Smooth muscle cell (in vitro differentiated cells): ENCODE measurements around the gene FBXW4. TPM values are rescaled to one million over a fixed set of nuclear protein-coding genes. Genes with fewer than 3 reads are reported as not detected.

ENCODE experiments used
- DNase-seq: peaks from one replicate; lab custom pipeline; 2025; ENCODE audit not compliant: unreplicated experiment; lab: John Stamatoyannopoulos, UW
- H2AFZ ChIP-seq: fragments of 200-600 bp; sonication (generic); 2 replicates; pipeline ENCODE4 v1.6.0; 2016; ENCODE audit warnings: antibody characterized with exemption, low read depth, mild to moderate bottlenecking
- H3F3A ChIP-seq: fragments of 200-600 bp; sonication (generic); 2 replicates; pipeline ENCODE4 v1.6.0; 2017; ENCODE audit warnings: antibody characterized with exemption, low read depth
- H3K27ac ChIP-seq: fragments of 200-600 bp; sonication (generic); 2 replicates; pipeline ENCODE4 v1.5.1; 2016; ENCODE audit warnings: low read depth, mild to moderate bottlenecking
- H3K27me3 ChIP-seq: fragments of 200-600 bp; sonication (generic); 2 replicates; pipeline ENCODE4 v1.6.1; 2016; ENCODE audit warnings: low read depth, mild to moderate bottlenecking
- H3K36me3 ChIP-seq: fragments of 200-600 bp; sonication (generic); 2 replicates; pipeline ENCODE4 v1.5.1; 2016; ENCODE audit warnings: low read depth
- H3K4me1 ChIP-seq: fragments of 200-600 bp; sonication (generic); 2 replicates; pipeline ENCODE4 v1.5.1; 2016; ENCODE audit warnings: low read depth
- H3K4me2 ChIP-seq: fragments of 200-600 bp; sonication (generic); 2 replicates; pipeline ENCODE4 v1.6.0; 2016; ENCODE audit warnings: mild to moderate bottlenecking
- H3K4me3 ChIP-seq: fragments of 200-600 bp; sonication (generic); 2 replicates; pipeline ENCODE4 v1.5.1; 2016; ENCODE audit warnings: mild to moderate bottlenecking
- H3K79me2 ChIP-seq: fragments of 200-600 bp; sonication (generic); 2 replicates; pipeline ENCODE4 v1.6.0; 2016; ENCODE audit warnings: low read depth, mild to moderate bottlenecking
- H3K9ac ChIP-seq: fragments of 200-600 bp; sonication (generic); 2 replicates; pipeline ENCODE4 v1.6.0; 2016; ENCODE audit warnings: low read depth
- H3K9me3 ChIP-seq: fragments of 200-600 bp; sonication (generic); replicated peaks from 2 replicates; pipeline ENCODE4 v1.5.1; 2016; ENCODE audit warnings: low read depth
- H4K20me1 ChIP-seq: fragments of 200-600 bp; sonication (generic); 2 replicates; pipeline ENCODE4 v1.6.0; 2016; ENCODE audit warnings: low read depth
- WGBS: methylation state at CpG from one replicate; pipeline ENCODE4 v1.1.7; 2016; ENCODE audit warnings: low lambda C conversion rate; 5-methylcytosine and 5-hydroxymethylcytosine counted together
- polyA plus RNA-seq: library from polyadenylated mRNA; unstranded; fragments of >200 nt; fragmentation: Nextera tagmentation; extraction: Ambion mirVana; gene quantifications from 2 replicates; pipeline ENCODE4 v1.2.1, GENCODE V29; 2016
- total RNA-seq: library from RNA; depleted of rRNA; stranded (reverse); fragments of >200 nt; gene quantifications from 2 replicates; pipeline ENCODE4 v1.2.3, GENCODE V29; 2014
- TF ChIP-seq, protein P1 (sequence below): fragments of 200-600 bp; sonication (generic); IDR thresholded peaks from 2 replicates; pipeline ENCODE4 v1.5.1; 2017; ENCODE audit warnings: borderline replicate concordance, mild to moderate bottlenecking, antibody characterized with exemption; ENCODE audit not compliant: insufficient read depth, poor library complexity, severe bottlenecking

FBXW4 gene
- total and polyA plus RNA-seq, 2 experiments from 2014 or later: 7.2 to 12.1 TPM

DNA sequence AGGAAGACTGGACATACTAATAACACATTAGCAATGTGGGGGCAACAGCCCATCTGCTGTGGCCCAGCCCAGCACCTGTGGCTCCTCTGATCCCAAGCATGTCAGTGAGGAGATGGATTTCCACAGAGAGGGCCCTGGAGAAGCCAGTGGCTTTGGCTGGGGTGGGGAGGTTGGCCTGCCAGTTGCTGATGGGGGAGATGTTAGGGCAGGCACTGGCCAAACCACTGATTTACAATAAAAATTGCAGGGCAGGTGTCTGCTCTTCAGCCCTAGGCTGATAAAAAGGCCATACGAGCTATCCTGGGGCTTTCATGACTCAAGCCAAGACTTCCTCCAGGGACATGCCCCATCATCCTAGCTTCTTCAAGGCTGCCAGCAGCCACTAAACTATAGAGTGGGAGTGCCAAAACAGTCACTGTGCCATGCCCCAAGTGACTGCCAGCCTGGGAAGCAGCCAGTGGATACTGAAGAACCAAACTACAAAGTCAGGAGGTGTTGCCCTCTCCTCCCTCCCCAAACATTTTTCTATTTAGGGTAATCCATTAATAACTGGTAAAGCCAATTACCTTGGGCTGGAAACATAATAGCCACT is 69.1 kb downstream of the FBXW4 start:
- no peak overlapping the region for H3K27ac ChIP-seq
- H3K79me2 ChIP-seq: no peaks in the 10 kb centered on the region
- no peak overlapping the region for H3K9ac ChIP-seq
- H2AFZ ChIP-seq: no peak overlapping the region
- H3K9me3 ChIP-seq: no peaks in the 10 kb centered on the region
- no peak overlapping the region for H3K4me3 ChIP-seq
- H3F3A ChIP-seq: no peaks in the 10 kb centered on the region
- H3K4me1 ChIP-seq: peaks cover 8% of the 10 kb centered on the region
- TF ChIP-seq, protein P1, sequence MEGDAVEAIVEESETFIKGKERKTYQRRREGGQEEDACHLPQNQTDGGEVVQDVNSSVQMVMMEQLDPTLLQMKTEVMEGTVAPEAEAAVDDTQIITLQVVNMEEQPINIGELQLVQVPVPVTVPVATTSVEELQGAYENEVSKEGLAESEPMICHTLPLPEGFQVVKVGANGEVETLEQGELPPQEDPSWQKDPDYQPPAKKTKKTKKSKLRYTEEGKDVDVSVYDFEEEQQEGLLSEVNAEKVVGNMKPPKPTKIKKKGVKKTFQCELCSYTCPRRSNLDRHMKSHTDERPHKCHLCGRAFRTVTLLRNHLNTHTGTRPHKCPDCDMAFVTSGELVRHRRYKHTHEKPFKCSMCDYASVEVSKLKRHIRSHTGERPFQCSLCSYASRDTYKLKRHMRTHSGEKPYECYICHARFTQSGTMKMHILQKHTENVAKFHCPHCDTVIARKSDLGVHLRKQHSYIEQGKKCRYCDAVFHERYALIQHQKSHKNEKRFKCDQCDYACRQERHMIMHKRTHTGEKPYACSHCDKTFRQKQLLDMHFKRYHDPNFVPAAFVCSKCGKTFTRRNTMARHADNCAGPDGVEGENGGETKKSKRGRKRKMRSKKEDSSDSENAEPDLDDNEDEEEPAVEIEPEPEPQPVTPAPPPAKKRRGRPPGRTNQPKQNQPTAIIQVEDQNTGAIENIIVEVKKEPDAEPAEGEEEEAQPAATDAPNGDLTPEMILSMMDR: no peak
- H3K4me2 ChIP-seq: no peak overlapping the region
- 89% methylated on average over 1 of the region's 1 CpG for WGBS
- H3K27me3 ChIP-seq: no peaks in the 10 kb centered on the region
- peaks cover 42% of the 10 kb centered on the region for H4K20me1 ChIP-seq
- peaks cover 7% of the 10 kb centered on the region for H3K36me3 ChIP-seq
- no peak for DNase-seq

DNA sequence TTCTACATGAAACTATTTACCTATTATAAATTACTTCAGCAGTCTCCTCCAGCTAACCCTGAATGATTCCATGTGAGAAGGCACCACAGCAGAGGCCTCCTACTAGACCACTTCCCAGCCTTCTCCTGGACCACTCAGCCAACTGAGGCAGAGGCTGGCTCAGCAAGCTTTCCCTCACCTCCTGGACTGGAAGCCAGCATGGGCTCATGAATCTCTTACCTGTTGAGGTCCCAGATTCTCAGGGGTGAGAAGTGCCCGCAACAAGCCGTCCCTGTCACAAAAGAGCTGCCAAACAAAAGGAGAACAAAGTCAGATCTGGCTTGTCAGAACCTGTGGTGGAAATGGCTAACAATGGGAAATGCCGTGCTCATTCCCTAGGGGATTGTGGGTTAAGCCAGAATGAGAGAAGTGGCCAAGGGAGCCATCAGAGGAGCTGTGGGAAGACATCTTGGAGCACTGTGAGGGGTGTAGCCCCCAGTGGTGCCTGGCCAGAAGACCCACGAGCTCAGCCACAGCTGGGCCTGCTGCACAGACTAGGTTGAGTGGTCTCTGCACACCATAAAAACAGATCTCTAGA is 70.4 kb downstream of the FBXW4 start:
- 89% methylated on average over 4 of the region's 4 CpGs for WGBS
- H3K4me3 ChIP-seq: no peak overlapping the region
- no peak for DNase-seq

DNA sequence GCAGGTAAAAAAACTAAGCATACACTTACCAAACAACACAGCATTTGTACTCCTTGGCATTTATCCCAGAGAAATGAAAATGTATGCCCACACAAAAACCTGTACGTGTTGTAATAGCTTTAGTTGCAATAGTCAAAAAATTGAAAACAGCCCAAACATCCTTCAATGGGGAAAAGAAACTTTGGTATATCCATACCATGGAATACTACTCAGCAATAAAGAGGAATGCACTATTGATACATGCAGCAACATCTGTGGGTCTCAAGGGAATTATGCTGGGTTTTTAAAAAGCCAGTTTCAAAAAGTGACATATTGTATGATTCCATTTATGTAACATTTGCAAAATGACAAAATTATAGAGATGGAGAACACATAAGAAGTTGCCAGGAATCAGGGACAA is 71.4 kb downstream of the FBXW4 start:
- Histone ChIP-seq H3K4me1 (peaks cover 12% of the 10 kb centered on the region), H3K9ac (no peak overlapping the region), H3K4me2 (no peak overlapping the region), H3F3A (no peaks in the 10 kb centered on the region), H2AFZ (no peak overlapping the region), H3K27ac (no peak overlapping the region), H4K20me1 (peaks cover 18% of the 10 kb centered on the region), H3K79me2 (no peaks in the 10 kb centered on the region), H3K36me3 (peaks cover 7% of the 10 kb centered on the region), H3K27me3 (no peaks in the 10 kb centered on the region), H3K9me3 (no peaks in the 10 kb centered on the region), H3K4me3 (no peak overlapping the region)
- DNase-seq: no peak
- TF ChIP-seq, protein P1: no peak
- 93% methylated on average over 1 of the region's 1 CpG for WGBS

More for the DNA sequence above, 70.4 kb downstream of the FBXW4 start:
- TF ChIP-seq, protein P1: no peak
- peaks cover 29% of the 10 kb centered on the region for H4K20me1 ChIP-seq
- no peaks in the 10 kb centered on the region for H3K9me3 ChIP-seq
- H3K4me2 ChIP-seq: no peak overlapping the region
- no peaks in the 10 kb centered on the region for H3K79me2 ChIP-seq
- no peaks in the 10 kb centered on the region for H3F3A ChIP-seq
- no peak overlapping the region for H3K9ac ChIP-seq
- H3K4me1 ChIP-seq: peaks cover 11% of the 10 kb centered on the region
- no peaks in the 10 kb centered on the region for H3K27me3 ChIP-seq
- H2AFZ ChIP-seq: no peak overlapping the region
- peaks cover 7% of the 10 kb centered on the region for H3K36me3 ChIP-seq
- H3K27ac ChIP-seq: no peak overlapping the region

DNA sequence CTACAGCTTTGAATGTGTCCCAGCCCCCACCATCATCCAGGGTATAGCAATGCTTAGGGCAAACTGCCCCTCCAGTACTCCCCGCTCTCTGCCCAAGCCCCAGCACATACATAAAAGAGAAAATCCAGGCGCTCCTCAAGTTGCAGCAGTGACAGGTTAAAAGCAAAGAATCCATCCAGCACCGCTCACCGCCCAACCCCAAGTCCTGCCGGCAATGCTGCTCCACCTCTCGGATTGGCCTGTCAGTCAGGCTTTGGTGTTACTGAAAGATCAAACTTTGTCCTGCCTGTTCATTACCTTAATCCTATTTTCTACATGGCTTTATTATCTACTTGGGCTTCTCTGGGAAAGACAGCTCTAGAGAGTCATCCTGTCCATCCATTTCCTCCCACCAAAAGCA is 75.0 kb downstream of the FBXW4 start:
- TF ChIP-seq, protein P1: no peak
- no peak overlapping the region for H3K4me2 ChIP-seq
- WGBS: 97% methylated on average over 6 of the region's 6 CpGs
- peaks cover 7% of the 10 kb centered on the region for H3K36me3 ChIP-seq
- no peak overlapping the region for H3K9ac ChIP-seq
- H3K4me1 ChIP-seq: peaks cover 22% of the 10 kb centered on the region
- H3F3A ChIP-seq: no peaks in the 10 kb centered on the region
- DNase-seq: no peak
- no peak overlapping the region for H3K4me3 ChIP-seq
- H3K9me3 ChIP-seq: no peaks in the 10 kb centered on the region
- H2AFZ ChIP-seq: no peak overlapping the region
- H4K20me1 ChIP-seq: peaks cover 4% of the 10 kb centered on the region
- H3K27me3 ChIP-seq: no peaks in the 10 kb centered on the region
- H3K79me2 ChIP-seq: no peaks in the 10 kb centered on the region
- H3K27ac ChIP-seq: no peak overlapping the region
